HG03103 (cell line): ENCODE results near the gene SLC25A47.

Source experiments
- ATAC-seq: cut with Tn5 transposase; IDR thresholded peaks from one replicate; pipeline ENCODE4 v1.9.1; 2021; ENCODE audit warnings: low read depth; ENCODE audit not compliant: unreplicated experiment

The SLC25A47 gene

DNA sequence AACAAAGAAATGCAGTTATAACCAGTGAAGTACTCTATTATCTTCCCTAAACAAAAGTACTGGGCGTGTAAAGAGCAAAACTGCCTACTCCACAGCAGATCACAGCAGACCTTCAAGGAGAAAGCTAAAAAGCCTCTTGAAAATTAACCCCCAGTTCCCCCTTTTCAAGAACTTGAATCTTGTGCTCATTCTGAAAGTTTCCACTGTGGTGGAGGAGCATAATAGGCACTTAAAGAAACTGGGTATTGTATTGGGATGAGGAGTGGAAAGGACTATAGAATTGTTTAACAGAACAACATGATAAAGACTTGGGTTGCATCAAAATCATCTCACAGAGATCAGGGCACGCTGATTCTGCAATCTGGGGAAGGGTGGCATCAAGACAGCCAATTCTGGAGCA lies 51.1 kb downstream of the SLC25A47 start:
- no peak for ATAC-seq

DNA sequence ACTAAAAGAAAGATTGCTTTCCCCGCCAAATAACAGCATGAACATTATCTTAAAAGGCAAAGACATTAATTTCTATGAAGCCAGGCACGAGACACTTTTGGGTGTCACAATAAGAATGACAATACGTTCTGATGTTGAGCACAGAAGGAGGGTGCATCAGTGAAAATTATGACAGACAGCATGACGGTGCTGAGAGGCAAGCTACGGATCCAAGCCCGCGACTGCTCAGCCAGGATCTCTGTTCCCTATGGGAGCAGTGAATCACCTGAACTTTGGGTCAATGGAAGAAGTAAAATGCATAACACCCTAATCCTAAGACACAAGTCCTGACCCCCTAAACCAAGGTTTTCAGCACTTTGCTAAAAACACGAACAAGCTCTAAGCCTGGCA lies 51.7 kb downstream of the SLC25A47 start:
- no peak for ATAC-seq

DNA sequence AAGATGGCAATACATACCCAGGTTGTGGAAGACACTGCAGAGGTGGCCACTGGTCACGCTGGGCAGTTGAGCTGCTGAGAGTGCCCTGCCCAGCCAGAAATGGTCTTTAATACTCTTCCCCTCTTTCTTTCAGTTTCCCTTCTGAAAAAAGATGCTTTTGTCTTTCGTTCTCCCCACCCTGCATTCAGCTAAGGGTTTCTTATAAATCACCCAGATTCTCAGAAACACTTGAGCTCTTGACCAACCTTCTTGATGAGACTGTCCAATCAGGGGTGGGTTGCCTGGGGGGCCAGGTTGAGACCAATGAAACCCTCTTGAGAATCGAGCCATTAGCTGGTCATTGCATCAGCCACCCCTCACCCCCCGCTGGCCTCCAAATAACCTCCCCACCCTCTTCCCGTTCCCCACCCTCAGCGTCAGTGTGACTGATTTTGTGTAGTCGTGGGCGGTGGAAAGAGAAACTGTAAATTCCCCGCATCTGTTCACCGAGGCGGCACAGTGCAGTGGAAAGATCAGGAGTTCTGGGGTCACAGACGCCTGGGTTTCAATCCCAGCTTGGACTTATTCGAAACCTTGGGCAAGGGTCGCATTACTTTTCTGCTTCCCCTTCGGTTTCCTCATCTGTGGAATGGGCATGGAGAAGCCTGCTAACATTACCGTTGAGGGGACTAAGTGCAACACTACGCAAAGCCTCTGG lies 52.3 kb downstream of the SLC25A47 start:
- peak; percentile 26 for ATAC-seq

- peak; percentile 81 for ATAC-seq
These were observed 53.0 kb downstream of the SLC25A47 start, which contains the start of gene WDR25 for GRCh38 chr14:100375963-100376735. Gene WDR25 (plus strand): TSS chr14:100376485.

GRCh38 chr14:100376751-100377171 lies 53.6 kb downstream of the SLC25A47 start:
- no peak for ATAC-seq
